A549 (cell line): ENCODE measurements around the gene PDE10A. TPM values are rescaled to one million over a fixed set of nuclear protein-coding genes. Genes with fewer than 3 reads are reported as not detected.

ENCODE experiments used
- ATAC-seq, 2 experiments: fragments of 200-7000 bp in 1 of 2; fragments of >200 bp in 1 of 2; cut with Nextera tagmentation in 1 of 2; cut with Tn5 transposase in 1 of 2; 3 replicates each; pipeline versions ENCODE4 v1.8.0 to v1.9.1; 2018 to 2020; ENCODE audit warnings: mild to moderate bottlenecking in 1 of 2, moderate library complexity in 1 of 2
- CTCF ChIA-PET: fragments of 300-600 bp; sonication (Branson Sonifier 250); formaldehyde crosslinking; extraction: SDS; loops from one replicate; lab custom pipeline; 2021; ENCODE audit warnings: antibody characterized with exemption, inconsistent platforms; lab: Yijun Ruan, JAX
- POLR2A ChIA-PET: fragments of 350-600 bp; formaldehyde crosslinking; extraction: SDS; loops from one replicate; lab custom pipeline; 2021; ENCODE audit warnings: antibody characterized with exemption, inconsistent platforms; lab: Yijun Ruan, JAX
- DNase-seq, 2 experiments: peaks; one replicate each; pipeline versions ENCODE4 v3.0.0 to v3.0.0-alpha.2; 2011 to 2016; ENCODE audit warnings: low read depth in 1 of 2, low spot score in 1 of 2
- FAIRE-seq: peaks from 2 replicates; lab custom pipeline; 2011; peaks lifted over from hg19 to GRCh38; lab: Jason Lieb, UNC
- H3K27ac ChIP-seq, 2 experiments: fragments of >200 bp; sonication (Bioruptor Twin); formaldehyde crosslinking; 3 replicates each; pipeline ENCODE4 v1.5.1; 2016 to 2017
- H3K4me1 ChIP-seq: fragments of >200 bp; sonication (Bioruptor Twin); formaldehyde crosslinking; 3 replicates; pipeline ENCODE4 v1.6.1; 2016
- H3K4me2 ChIP-seq: fragments of >200 bp; sonication (Bioruptor Twin); formaldehyde crosslinking; 3 replicates; pipeline ENCODE4 v1.6.1; 2016
- H3K4me3 ChIP-seq: fragments of >200 bp; sonication (Bioruptor Twin); formaldehyde crosslinking; 3 replicates; pipeline ENCODE4 v1.5.1; 2016
- H3K9me3 ChIP-seq: fragments of >200 bp; sonication (Bioruptor Twin); formaldehyde crosslinking; 3 replicates; pipeline ENCODE4 v1.6.1; 2016
- CBX8 ChIP-seq: fragments of 200-600 bp; sonication (generic); IDR thresholded peaks from 2 replicates; pipeline ENCODE4 v1.6.1; 2016
- CHD2 ChIP-seq: fragments of 150-350 bp; IDR thresholded peaks from 2 replicates; pipeline ENCODE4 v1.6.1; 2014; ENCODE audit warnings: low read length; ENCODE audit not compliant: partially characterized antibody
- CHD4 ChIP-seq: fragments of 200-600 bp; sonication (generic); IDR thresholded peaks from 2 replicates; pipeline ENCODE4 v1.6.1; 2016; ENCODE audit warnings: antibody characterized with exemption, mild to moderate bottlenecking, borderline replicate concordance
- EHF ChIP-seq: fragments of 250-450 bp; sonication (Bioruptor Pico); IDR thresholded peaks from 2 replicates; pipeline ENCODE4 v1.5.0; 2020; ENCODE audit warnings: mild to moderate bottlenecking
- EHMT2 ChIP-seq: fragments of 200-600 bp; sonication (generic); IDR thresholded peaks from 2 replicates; pipeline ENCODE4 v1.6.1; 2016; ENCODE audit warnings: antibody characterized with exemption, low read depth, mild to moderate bottlenecking, moderate library complexity
- EP300 ChIP-seq, 2 experiments: fragments of >200 bp; sonication (Bioruptor Twin); formaldehyde crosslinking; IDR thresholded peaks; 2 replicates in 1 of 2; 3 replicates in 1 of 2; pipeline ENCODE4 v1.6.1; 2016 to 2017
- ESRRA ChIP-seq: fragments of 150-350 bp; IDR thresholded peaks from 2 replicates; pipeline ENCODE4 v1.6.1; 2014; ENCODE audit warnings: mild to moderate bottlenecking, low read length, borderline replicate concordance
- FOSB ChIP-seq: fragments of 250-450 bp; sonication (Bioruptor Pico); IDR thresholded peaks from 2 replicates; pipeline ENCODE4 v1.5.0; 2020; ENCODE audit warnings: mild to moderate bottlenecking, moderate library complexity
- HDAC2 ChIP-seq: fragments of 200-600 bp; sonication (generic); IDR thresholded peaks from 2 replicates; pipeline ENCODE4 v1.6.1; 2016
- HEYL ChIP-seq: fragments of 250-450 bp; sonication (Bioruptor Pico); IDR thresholded peaks from 2 replicates; pipeline ENCODE4 v1.8.0; 2021; ENCODE audit warnings: mild to moderate bottlenecking, moderate library complexity
- HOXA7 ChIP-seq: fragments of 250-450 bp; sonication (Bioruptor Pico); IDR thresholded peaks from 2 replicates; pipeline ENCODE4 v1.5.0; 2020; ENCODE audit warnings: mild to moderate bottlenecking, moderate library complexity
- HOXB5 ChIP-seq: fragments of 250-450 bp; sonication (Bioruptor Pico); IDR thresholded peaks from 2 replicates; pipeline ENCODE4 v1.5.0; 2020; ENCODE audit warnings: mild to moderate bottlenecking, moderate library complexity
- JUNB ChIP-seq: fragments of >200 bp; sonication (Bioruptor Twin); formaldehyde crosslinking; IDR thresholded peaks from 2 replicates; pipeline ENCODE4 v1.6.1; 2016
- KDM1A ChIP-seq: fragments of 200-600 bp; sonication (generic); IDR thresholded peaks from 2 replicates; pipeline ENCODE4 v1.6.1; 2016; ENCODE audit warnings: low read depth, mild to moderate bottlenecking
- KDM5A ChIP-seq: fragments of 200-600 bp; sonication (generic); IDR thresholded peaks from 2 replicates; pipeline ENCODE4 v1.6.1; 2016; ENCODE audit warnings: antibody characterized with exemption, mild to moderate bottlenecking
- MAFK ChIP-seq: fragments of 450-650 bp; IDR thresholded peaks from 2 replicates; pipeline ENCODE4 v1.6.1; 2014; ENCODE audit not compliant: partially characterized antibody
- MAX ChIP-seq: IDR thresholded peaks from 2 replicates; pipeline ENCODE4 v1.6.1; 2012
- MYC ChIP-seq: IDR thresholded peaks from 2 replicates; pipeline ENCODE4 v1.6.1; 2012; ENCODE audit warnings: mild to moderate bottlenecking, inconsistent platforms, low read length, improper control_type of control experiment, borderline replicate concordance
- NR3C1 ChIP-seq: fragments of >200 bp; sonication (Bioruptor Twin); formaldehyde crosslinking; IDR thresholded peaks from 3 replicates; pipeline ENCODE4 v1.6.1; 2017
- PBX3 ChIP-seq: IDR thresholded peaks from 2 replicates; pipeline ENCODE4 v1.6.1; 2012
- POLR2A ChIP-seq: IDR thresholded peaks from 2 replicates; pipeline ENCODE4 v1.6.1; 2012; ENCODE audit warnings: mild to moderate bottlenecking, low read length
- RFX5 ChIP-seq: fragments of 450-650 bp; IDR thresholded peaks from 2 replicates; pipeline ENCODE4 v1.7.1; 2014; ENCODE audit warnings: antibody characterized with exemption, mild to moderate bottlenecking, moderate library complexity
- TFCP2L1 ChIP-seq: fragments of 250-450 bp; sonication (Bioruptor Pico); IDR thresholded peaks from 2 replicates; pipeline ENCODE4 v1.5.0; 2021; ENCODE audit warnings: mild to moderate bottlenecking
- TP53 ChIP-seq: fragments of 250-450 bp; sonication (Bioruptor Pico); IDR thresholded peaks from 2 replicates; pipeline ENCODE4 v1.5.0; 2021; ENCODE audit warnings: mild to moderate bottlenecking, moderate library complexity
- ZNF302 ChIP-seq: fragments of 250-450 bp; sonication (Bioruptor Pico); IDR thresholded peaks from 2 replicates; pipeline ENCODE4 v1.9.0; 2021; ENCODE audit warnings: inconsistent platforms, mild to moderate bottlenecking, moderate library complexity
- WGBS: methylation state at CpG from one replicate; pipeline ENCODE4 v1.1.6; 2017; ENCODE audit errors: missing lambda C conversion rate; 5-methylcytosine and 5-hydroxymethylcytosine counted together
- polyA plus RNA-seq, 4 experiments: library from polyadenylated mRNA; depleted of rRNA in 3 of 4; stranded (reverse); fragments of >200 nt; fragmentation: RNase III in 1 of 4; extraction: RNeasy Plus Mini Kit Qiagen cat#74134 plus additional on column Dnase treatment in 1 of 4; gene quantifications; 2 replicates in 3 of 4; 3 replicates in 1 of 4; pipeline ENCODE4 v1.2.3, GENCODE V29; 2011 to 2017
- TF ChIP-seq, protein P1 (sequence below): IDR thresholded peaks from 2 replicates; pipeline ENCODE4 v1.6.1; 2012; ENCODE audit warnings: low read depth, borderline replicate concordance
- TF ChIP-seq, protein P2 (sequence below): fragments of 250-450 bp; sonication (Bioruptor Pico); IDR thresholded peaks from 2 replicates; pipeline ENCODE4 v1.5.0; 2020; ENCODE audit warnings: low read depth, mild to moderate bottlenecking, moderate library complexity

PDE10A gene
- polyA plus RNA-seq, 2 of the 4 experiments (the other 2 are of a cell fraction) = 44.9 to 92.5 TPM

GRCh38 chr6:165680975-165681374 is 17.9 kb upstream of the PDE10A start:
- ATAC-seq (no peak), FAIRE-seq (no peak), DNase-seq (no peak)
- TF ChIP-seq RFX5 (no peak), CBX8 (no peak), TFCP2L1 (CRISPR knock-in tag) (no peak), EHMT2 (no peak), FOSB (CRISPR knock-in tag) (no peak), NR3C1 (no peak), ESRRA (no peak), ZNF302 (CRISPR knock-in tag) (no peak), EHF (CRISPR knock-in tag) (no peak), HOXB5 (no peak)
- TF ChIP-seq, protein P1, sequence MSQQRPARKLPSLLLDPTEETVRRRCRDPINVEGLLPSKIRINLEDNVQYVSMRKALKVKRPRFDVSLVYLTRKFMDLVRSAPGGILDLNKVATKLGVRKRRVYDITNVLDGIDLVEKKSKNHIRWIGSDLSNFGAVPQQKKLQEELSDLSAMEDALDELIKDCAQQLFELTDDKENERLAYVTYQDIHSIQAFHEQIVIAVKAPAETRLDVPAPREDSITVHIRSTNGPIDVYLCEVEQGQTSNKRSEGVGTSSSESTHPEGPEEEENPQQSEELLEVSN = no peak
- H3K4me2 ChIP-seq = no peak overlapping the region
- H3K4me3 ChIP-seq = no peak overlapping the region
- H3K9me3 ChIP-seq = no peaks in the 10 kb centered on the region
- ChIA-PET CTCF (no interaction called here), POLR2A (no interaction called here)
- H3K4me1 ChIP-seq = no peaks in the 10 kb centered on the region
- 78% methylated on average over 5 of the region's 5 CpGs for WGBS
- no peak overlapping the region for H3K27ac ChIP-seq

DNA sequence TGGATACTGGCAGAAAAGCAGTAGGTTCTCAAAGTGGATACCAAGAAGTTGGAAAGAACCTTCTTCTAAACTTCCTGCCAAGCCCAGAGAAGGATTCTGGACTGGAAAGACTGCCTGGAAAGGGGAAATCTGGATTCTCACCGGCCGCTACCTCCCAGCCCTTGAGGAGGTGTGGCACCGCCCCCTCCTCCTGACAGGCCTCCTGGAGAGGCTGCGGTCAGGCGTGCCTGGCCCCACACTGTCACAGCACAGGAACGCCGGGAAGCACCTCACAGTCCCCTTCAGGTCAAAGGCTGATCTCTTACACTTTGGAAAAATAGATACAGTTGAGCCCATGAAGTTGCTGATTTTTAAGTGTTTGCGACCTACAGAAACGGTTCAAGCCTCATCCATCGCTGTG is 16.3 kb upstream of the PDE10A start:
- no peak for FAIRE-seq
- ATAC-seq = no peak
- POLR2A ChIA-PET = no interaction called here
- H3K4me2 ChIP-seq = no peak overlapping the region
- WGBS = 93% methylated on average over 5 of the region's 10 CpGs
- DNase-seq = no peak
- no peaks in the 10 kb centered on the region for H3K4me1 ChIP-seq
- TF ChIP-seq HOXB5 (no peak), KDM1A (no peak), MYC (no peak), CHD2 (no peak), NR3C1 (no peak), HEYL (CRISPR knock-in tag) (no peak), HOXA7 (CRISPR knock-in tag) (no peak), POLR2A (no peak), EP300 (IDR thresholded peaks at IDR 0.05) (no peak), TP53 (CRISPR knock-in tag) (no peak), KDM5A (no peak), MAX (no peak), JUNB (no peak), HDAC2 (no peak), RFX5 (no peak), MAFK (no peak), PBX3 (no peak), CHD4 (no peak)
- TF ChIP-seq, protein P1 = no peak
- TF ChIP-seq, protein P2, sequence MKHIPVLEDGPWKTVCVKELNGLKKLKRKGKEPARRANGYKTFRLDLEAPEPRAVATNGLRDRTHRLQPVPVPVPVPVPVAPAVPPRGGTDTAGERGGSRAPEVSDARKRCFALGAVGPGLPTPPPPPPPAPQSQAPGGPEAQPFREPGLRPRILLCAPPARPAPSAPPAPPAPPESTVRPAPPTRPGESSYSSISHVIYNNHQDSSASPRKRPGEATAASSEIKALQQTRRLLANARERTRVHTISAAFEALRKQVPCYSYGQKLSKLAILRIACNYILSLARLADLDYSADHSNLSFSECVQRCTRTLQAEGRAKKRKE (CRISPR knock-in tag) = no peak
- TF ChIP-seq, all 56 proteins: peak for 0
- H3K27ac ChIP-seq = no peak overlapping the region
- no peak overlapping the region for H3K4me3 ChIP-seq
- CTCF ChIA-PET = no interaction called here
- no peaks in the 10 kb centered on the region for H3K9me3 ChIP-seq
